HG03135 (cell line): ENCODE data around the gene NLRX1.
"Not testable (repeated sequence)": the region's sequence is repeated elsewhere in the genome, so short reads cannot be mapped to it uniquely, and the experiment has no call there.

Source experiments
- ATAC-seq: cut with Tn5 transposase; IDR thresholded peaks from one replicate; pipeline ENCODE4 v1.9.1; 2021; ENCODE audit warnings: mild to moderate bottlenecking, moderate library complexity; ENCODE audit not compliant: unreplicated experiment

NLRX1 gene

DNA sequence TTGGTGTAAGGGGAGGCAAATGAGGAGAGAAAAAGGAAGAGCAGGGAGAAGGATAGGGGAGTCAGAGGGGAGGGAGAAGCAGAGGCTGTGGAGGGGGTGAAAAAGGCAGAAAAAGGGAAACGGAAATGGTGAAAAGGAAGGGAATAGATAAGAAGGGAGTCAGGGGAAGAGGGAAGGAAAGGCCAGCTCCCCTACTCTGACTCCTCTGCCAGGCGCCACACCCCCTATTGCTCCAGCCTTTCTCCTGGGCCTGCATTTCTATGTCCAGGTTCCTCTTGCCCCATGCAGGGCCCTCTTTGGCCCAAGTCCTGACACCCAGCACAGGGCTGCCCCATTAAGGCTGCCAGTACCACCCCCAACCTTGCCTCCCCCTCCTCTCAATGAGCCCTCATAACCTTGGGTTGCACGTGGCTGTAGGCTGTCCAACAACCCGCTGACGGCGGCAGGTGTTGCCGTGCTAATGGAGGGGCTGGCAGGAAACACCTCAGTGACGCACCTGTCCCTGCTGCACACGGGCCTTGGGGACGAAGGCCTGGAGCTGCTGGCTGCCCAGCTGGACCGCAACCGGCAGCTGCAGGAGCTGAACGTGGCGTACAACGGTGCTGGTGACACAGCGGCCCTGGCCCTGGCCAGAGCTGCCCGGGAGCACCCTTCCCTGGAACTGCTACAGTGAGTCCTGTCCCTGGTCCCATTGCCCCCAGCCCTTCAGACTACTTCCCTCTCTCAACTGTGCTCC is 13.3 kb downstream of the NLRX1 start:
- ATAC-seq: no peak

DNA sequence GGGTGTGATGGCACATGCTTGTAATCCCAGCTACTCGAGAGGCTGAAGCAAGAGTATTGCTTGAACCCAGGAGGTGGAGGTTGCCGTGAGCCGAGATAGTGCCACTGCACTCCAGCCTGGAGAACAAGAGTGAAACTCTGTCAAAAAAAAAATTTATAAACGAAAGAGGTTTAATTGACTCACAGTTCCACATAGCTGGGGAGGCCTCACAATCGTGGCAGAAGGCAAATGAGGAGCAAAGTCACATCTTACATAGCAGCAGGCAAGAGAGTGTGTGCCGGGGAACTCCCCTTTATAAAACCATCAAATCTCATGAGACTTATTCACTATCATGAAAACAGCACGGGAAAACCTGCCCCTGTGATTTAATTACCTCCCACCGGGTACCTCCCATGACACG is 15.9 kb downstream of the NLRX1 start:
- not testable (repeated sequence) for ATAC-seq

- ATAC-seq: no peak
These were observed 17.6 kb downstream of the NLRX1 start for GRCh38 chr11:119185981-119186634.

DNA sequence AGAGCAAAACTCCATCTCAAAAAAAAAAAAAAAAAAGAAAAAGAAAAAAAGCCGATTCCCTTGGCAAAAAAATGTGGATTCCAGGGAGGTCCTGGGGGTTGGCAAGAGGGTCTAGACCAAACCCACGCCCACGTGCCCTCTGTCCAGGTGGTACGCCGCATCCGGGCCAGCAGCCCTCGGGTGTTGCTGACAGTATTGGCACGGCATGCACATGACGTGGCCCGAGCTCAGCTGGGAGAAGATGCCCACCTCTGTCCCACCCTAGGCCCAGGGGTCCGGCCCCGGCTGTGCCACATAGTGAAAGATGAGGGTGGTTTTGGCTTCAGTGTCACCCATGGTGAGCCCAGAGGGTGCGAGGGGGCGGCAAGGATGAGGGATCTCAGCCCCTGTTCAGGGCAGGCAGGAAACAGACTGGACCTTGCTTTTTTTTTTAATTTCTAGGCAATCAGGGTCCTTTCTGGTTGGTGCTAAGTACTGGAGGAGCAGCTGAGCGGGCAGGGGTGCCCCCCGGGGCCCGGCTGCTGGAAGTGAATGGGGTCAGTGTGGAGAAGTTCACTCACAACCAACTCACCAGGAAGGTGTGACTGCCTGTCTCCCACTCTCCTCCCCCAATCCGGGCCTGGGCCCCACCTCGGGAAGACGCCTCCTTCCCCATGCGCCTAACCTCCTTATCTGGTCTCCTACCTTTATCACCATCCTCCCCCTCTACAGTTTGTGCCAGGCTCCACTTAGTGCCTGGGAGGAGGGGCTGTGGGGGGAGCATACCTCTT is 18.8 kb downstream of the NLRX1 start:
- ATAC-seq: no peak

DNA sequence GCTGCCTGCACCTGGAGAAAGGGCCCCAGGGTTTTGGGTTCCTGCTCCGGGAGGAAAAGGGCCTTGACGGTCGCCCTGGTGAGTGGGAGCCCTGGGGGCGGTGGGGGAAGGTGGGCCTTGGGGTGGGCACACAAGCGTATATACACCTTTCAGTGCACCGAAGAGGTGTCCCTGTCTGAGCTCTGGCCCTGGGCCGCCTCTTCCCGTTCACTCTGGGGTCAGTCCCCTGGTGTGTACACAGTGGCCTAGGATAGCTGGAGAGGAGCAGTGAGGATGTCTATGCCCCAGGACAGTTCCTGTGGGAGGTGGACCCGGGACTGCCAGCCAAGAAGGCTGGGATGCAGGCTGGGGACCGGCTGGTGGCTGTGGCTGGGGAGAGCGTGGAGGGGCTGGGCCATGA is 19.5 kb downstream of the NLRX1 start:
- no peak for ATAC-seq

DNA sequence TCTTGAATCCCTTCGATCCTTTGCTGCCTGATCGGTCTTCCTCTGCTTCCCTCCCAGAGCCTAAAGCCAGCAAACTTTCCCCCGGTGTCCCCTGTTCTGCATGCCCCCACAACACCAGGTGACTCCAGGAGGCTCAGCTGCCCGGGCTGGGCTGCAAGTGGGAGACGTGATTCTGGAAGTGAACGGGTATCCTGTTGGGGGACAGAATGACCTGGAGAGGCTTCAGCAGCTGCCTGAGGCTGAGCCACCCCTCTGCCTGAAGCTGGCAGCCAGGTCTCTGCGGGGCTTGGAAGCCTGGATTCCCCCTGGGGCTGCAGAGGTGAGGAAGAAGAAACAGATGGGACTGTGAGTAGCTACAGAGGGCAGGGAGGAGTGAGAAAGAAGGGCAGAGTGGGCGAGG is 20.4 kb downstream of the NLRX1 start:
- no peak for ATAC-seq

DNA sequence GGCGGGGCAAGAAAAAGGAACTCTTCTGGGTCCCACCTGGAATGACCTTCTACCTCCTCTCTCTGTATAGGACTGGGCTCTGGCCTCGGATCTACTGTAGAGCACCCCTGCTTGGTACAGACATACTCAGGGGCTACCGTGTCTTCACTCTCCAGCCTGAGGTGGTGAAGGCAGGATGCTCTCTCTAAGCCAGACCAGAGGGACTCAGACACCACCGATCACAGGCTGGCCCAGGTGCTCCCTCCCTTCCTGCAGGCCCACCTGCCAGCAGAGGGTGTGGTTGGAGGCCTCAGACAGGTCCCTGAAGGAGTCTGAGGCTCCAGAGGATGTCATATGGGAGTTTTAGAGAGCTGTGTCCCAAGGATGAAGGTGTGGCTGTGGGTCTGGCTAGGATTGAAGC is 20.9 kb downstream of the NLRX1 start:
- no peak for ATAC-seq

GRCh38 chr11:119190531-119190930 is 22.0 kb downstream of the NLRX1 start:
- no peak for ATAC-seq

GRCh38 chr11:119191265-119191664 is 22.7 kb downstream of the NLRX1 start:
- not testable (repeated sequence) for ATAC-seq

GRCh38 chr11:119192111-119192510 is 23.6 kb downstream of the NLRX1 start:
- no peak for ATAC-seq

DNA sequence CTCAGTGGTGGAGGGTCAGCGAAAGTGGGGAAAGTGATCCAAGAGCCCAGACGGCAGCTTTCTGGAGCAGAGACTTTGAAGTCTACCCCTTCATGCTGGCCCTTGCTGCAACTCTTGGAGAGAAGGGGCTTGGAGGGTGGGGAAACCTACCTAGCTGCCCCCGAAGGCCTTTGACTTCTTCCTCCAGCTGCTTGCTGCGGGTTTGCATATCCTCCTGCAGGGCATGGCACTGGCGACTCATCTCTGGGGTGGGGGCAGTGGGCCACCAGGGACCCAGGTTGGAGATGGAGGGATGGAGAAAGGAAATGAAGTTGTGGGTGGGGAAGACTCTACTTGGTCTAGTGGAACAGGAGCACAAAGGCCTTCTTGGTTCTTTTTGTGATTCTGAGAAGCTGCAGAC is 24.5 kb downstream of the NLRX1 start:
- ATAC-seq: no peak

DNA sequence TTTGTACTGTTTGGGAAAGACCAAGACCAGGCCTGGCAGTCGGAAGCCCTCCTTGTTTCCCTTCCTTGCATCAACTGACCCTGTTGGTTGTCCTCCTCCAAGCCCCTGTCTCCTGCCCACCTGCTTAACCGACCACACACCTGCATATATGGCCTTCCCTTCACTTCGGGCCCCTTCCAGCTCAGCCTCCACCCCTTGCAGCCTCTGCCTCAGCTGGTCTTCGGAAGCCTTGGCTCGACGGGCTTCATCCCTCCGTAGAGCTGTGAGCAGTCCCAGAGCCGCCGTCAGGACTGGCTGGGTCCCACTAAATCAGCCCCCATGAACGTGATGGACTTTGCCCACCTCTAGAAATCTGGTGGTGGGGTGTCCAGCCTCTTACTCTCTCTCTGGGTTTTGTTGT is 25.1 kb downstream of the NLRX1 start:
- no peak for ATAC-seq

DNA sequence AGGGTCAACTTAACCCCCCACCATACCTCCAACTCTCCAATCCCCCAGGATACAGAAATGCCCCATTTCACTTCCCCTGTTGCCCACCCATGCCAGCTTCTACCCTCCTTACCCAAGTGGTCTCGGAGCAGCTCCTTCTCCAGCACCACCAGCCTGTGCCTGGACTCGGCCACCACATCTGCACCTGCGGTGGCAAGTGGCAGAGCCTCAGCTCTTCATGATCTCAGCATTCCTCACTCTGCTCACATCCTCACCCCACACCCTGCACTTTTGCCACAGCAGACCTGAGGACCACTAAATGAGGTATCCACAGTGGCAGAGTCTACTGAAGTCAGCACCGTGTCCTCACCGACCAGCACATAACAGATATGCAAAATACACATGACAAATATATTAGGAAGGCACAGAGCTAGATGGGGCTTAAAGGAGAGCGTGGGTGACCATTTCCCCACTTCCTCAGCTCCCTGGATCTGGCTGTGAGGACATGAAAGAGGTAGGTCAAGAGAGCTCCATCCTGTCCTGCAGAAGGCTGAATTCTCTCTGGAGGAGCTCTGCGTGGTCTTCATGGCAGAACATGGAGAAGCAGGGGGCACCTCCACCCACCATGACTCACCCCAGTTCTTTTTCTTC is 26.4 kb downstream of the NLRX1 start:
- ATAC-seq: no peak

DNA sequence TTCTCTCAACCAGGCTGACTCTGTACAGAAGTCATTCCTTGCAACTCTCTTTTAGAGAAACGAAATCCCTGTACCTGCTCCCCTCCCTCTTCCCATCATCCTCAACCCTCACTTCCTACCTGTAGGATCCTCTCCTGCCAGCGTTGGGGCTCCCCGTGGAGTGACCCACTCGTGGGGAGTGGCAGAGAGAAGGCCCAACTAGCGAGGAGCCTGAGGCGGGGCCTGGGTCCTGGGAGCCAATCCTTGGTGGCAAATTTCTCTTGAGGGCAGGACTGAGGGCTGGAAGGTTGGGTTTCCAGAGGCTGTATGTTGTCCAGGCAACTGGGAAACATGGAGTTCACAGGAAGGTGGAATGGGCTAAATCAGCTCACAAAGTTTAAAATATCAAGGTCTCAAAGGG is 27.2 kb downstream of the NLRX1 start:
- ATAC-seq: no peak

DNA sequence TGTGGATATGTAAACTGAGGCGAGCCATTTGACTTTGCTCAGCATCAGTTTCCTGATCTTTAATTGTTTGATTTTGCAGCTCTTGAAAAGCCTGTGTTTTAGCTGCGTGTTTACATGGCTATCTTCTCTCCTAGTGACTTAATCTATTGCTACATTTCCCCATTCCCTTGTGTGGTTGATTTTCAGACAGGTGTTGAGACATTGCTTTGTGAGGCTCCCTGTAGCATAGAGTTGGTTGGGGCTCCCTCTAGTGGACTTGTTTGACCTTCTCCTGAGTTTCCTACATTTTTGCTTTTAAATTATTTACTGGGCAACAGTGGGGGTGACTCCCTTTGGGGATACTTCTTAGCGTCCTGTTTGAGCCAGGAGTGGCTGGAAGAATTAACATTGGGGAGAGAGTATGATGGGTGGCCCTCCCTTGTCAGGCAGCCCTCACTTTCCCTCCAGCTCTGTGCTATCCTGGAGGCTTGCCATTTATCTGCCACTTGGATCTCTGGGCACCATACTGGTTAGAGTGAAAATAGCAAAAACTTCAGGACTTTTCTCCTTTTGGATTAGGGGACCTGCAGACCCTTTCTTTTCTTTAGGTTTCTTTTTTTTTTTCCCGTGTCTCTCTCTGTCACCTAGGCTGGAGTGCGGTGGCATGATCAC is 28.4 kb downstream of the NLRX1 start:
- no peak for ATAC-seq

GRCh38 chr11:119198925-119199324 is 30.4 kb downstream of the NLRX1 start:
- ATAC-seq: no peak

GRCh38 chr11:119201236-119201635 is 32.7 kb downstream of the NLRX1 start:
- ATAC-seq: not testable (repeated sequence)

DNA sequence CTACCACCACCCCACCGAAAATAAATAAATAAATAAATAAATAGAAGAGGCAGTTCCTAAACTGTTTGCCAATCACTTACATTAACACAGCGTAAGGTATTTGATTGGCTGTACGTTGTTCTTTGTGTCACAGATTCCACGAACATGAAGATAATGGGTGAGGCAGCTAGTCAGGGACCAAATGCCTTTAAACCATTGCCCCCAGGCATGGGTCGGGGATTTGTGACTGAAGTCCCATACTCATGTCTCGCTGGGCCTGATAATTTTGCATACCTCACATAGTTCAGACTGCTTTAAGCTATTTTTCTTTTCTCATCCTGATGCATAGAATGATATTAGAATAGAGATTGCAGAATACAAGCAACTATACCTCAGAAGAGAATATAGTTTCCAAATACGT is 34.0 kb downstream of the NLRX1 start:
- no peak for ATAC-seq

- ATAC-seq: no peak
These were observed 35.5 kb downstream of the NLRX1 start for GRCh38 chr11:119204066-119204465.

DNA sequence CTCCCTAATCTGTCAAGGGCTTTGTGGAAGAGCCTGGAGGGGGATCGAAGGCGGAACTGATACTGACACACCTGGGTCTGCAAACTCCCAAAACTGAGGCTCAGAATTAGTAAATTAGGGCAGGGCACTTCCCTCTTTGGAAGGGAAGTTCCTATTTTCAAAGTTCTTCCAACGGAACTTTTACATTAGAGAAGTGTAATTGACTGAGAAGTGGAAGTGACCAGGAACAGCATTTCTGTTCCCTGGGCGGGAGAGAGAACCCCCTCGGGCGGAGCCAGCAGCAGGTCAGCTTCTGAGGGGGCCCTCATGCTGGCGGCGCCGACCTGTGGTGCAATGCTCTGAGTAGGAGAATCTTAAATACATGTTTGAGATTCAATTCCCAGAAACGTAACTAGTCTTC is 36.6 kb downstream of the NLRX1 start:
- ATAC-seq: no peak
